HCT116 (cell line): Measurements from ENCODE around the gene ZNF497. TPM values are rescaled to one million over a fixed set of nuclear protein-coding genes. Genes with fewer than 3 reads are reported as not detected.

Source experiments
- ATAC-seq: fragments of 200-7000 bp; cut with Tn5 transposase; 2 replicates; pipeline ENCODE4 v1.9.1; 2020; ENCODE audit warnings: mild to moderate bottlenecking, moderate library complexity
- BruUV-seq: library from RNA; stranded (reverse); fragments of 400-500 nt; replicated peaks from 2 replicates; lab custom pipeline; 2021; lab: Mats Ljungman, UMichigan
- CTCF ChIA-PET: fragments of 300-600 bp; sonication (Branson Sonifier 250); formaldehyde crosslinking; loops from one replicate; lab custom pipeline; 2021; ENCODE audit warnings: antibody characterized with exemption; lab: Charles Lee
- POLR2A ChIA-PET: fragments of 300-600, 350-600 bp; sonication (Branson Sonifier 250); formaldehyde crosslinking; loops from one replicate; lab custom pipeline; 2021; ENCODE audit warnings: antibody characterized with exemption; lab: Charles Lee
- RAD21 ChIA-PET, 2 experiments: fragments of 300-600 bp; sonication (Branson Sonifier 250); formaldehyde crosslinking; loops; one replicate each; lab custom pipeline; 2023; ENCODE audit warnings: low total read pairs in 2 of 2; ENCODE audit not compliant: uncharacterized antibody in 2 of 2, unreplicated experiment in 2 of 2, low non-redundant PET in 1 of 2; lab: Charles Lee
- DNase-seq: peaks from one replicate; pipeline ENCODE4 v3.0.0-alpha.2; 2010; ENCODE audit warnings: low read depth, low spot score
- H2AFZ ChIP-seq: fragments of 200-600 bp; shearing (Covaris generic), sonication (generic); 2 replicates; pipeline ENCODE4 v1.6.1; 2017; ENCODE audit warnings: low read depth, mixed run types, mixed read lengths, antibody characterized with exemption, low read length; ENCODE audit not compliant: poor library complexity, severe bottlenecking
- H3K27ac ChIP-seq: 2 replicates; pipeline ENCODE4 v1.5.1; 2012; ENCODE audit warnings: low read depth, low read length
- H3K27me3 ChIP-seq: fragments of 200-600 bp; sonication (generic); 2 replicates; pipeline ENCODE4 v1.6.1; 2016; ENCODE audit warnings: mixed run types, low read length, mixed read lengths; ENCODE audit not compliant: insufficient read depth
- H3K36me3 ChIP-seq, 2 experiments: fragments of 200-500 bp in 1 of 2; fragments of 200-600 bp in 1 of 2; sonication (Bioruptor generic) in 1 of 2; sonication (generic) in 1 of 2; 2 replicates each; pipeline versions ENCODE4 v1.5.1 to v1.6.1; 2014 to 2016; ENCODE audit warnings: low read length in 2 of 2, inconsistent platforms in 1 of 2, mixed read lengths in 1 of 2, mixed run types in 1 of 2; ENCODE audit not compliant: insufficient read depth in 2 of 2, control insufficient read depth in 1 of 2
- H3K4me1 ChIP-seq, 2 experiments: fragments of 200-600 bp in 1 of 2; sonication (generic) in 1 of 2; 2 replicates each; pipeline versions ENCODE4 v1.5.1 to v1.6.1; 2012 to 2017; ENCODE audit warnings: low read length in 2 of 2, inconsistent platforms in 1 of 2, mild to moderate bottlenecking in 1 of 2, mixed read lengths in 1 of 2, mixed run types in 1 of 2, moderate library complexity in 1 of 2; ENCODE audit not compliant: insufficient read depth in 2 of 2, control insufficient read depth in 1 of 2
- H3K4me2 ChIP-seq: fragments of 200-600 bp; sonication (generic); 2 replicates; pipeline ENCODE4 v1.6.1; 2017; ENCODE audit warnings: mixed run types, low read length, mixed read lengths
- H3K4me3 ChIP-seq, 2 experiments: fragments of 200-600 bp in 1 of 2; sonication (generic) in 1 of 2; replicated peaks in 1 of 2; 2 replicates each; pipeline ENCODE4 v1.5.1; 2011 to 2016; ENCODE audit warnings: low read length in 2 of 2, control low read depth in 1 of 2, low read depth in 1 of 2, mild to moderate bottlenecking in 1 of 2, mixed read lengths in 1 of 2, mixed run types in 1 of 2
- H3K79me2 ChIP-seq: fragments of 200-600 bp; sonication (generic); 2 replicates; pipeline ENCODE4 v1.6.1; 2017; ENCODE audit warnings: mild to moderate bottlenecking, mixed run types, low read length, moderate library complexity, mixed read lengths; ENCODE audit not compliant: insufficient read depth
- H3K9ac ChIP-seq: fragments of 200-600 bp; sonication (generic); 2 replicates; pipeline ENCODE4 v1.6.1; 2016; ENCODE audit warnings: low read length, mixed read lengths
- H3K9me2 ChIP-seq: fragments of 200-600 bp; sonication (generic), shearing (Covaris generic); 2 replicates; pipeline ENCODE4 v1.6.1; 2017; ENCODE audit warnings: mixed run types, mild to moderate bottlenecking, moderate library complexity; ENCODE audit not compliant: insufficient read depth
- H3K9me3 ChIP-seq, 2 experiments: fragments of 200-500 bp in 1 of 2; fragments of 200-600 bp in 1 of 2; sonication (Bioruptor generic) in 1 of 2; sonication (generic) in 1 of 2; 2 replicates each; pipeline ENCODE4 v1.6.1; 2014 to 2017; ENCODE audit warnings: low read length in 2 of 2, mixed read lengths in 2 of 2, inconsistent platforms in 1 of 2, low read depth in 1 of 2, mild to moderate bottlenecking in 1 of 2, mixed run types in 1 of 2, moderate library complexity in 1 of 2; ENCODE audit not compliant: control insufficient read depth in 1 of 2, insufficient read depth in 1 of 2
- H4K20me1 ChIP-seq: fragments of 200-600 bp; sonication (generic), shearing (Covaris generic); 2 replicates; pipeline ENCODE4 v1.6.1; 2017; ENCODE audit warnings: mixed run types, mild to moderate bottlenecking, moderate library complexity; ENCODE audit not compliant: insufficient read depth
- CBX3 ChIP-seq: IDR thresholded peaks from 2 replicates; pipeline ENCODE4 v1.6.1; 2012; ENCODE audit warnings: low read depth
- CEBPB ChIP-seq: IDR thresholded peaks from 2 replicates; pipeline ENCODE4 v1.6.1; 2012; ENCODE audit warnings: low read depth
- EGR1 ChIP-seq: IDR thresholded peaks from 2 replicates; pipeline ENCODE4 v1.6.1; 2012; ENCODE audit warnings: low read depth
- ELF1 ChIP-seq: IDR thresholded peaks from 2 replicates; pipeline ENCODE4 v1.6.1; 2012; ENCODE audit warnings: low read depth, borderline replicate concordance
- EZH2phosphoT487 ChIP-seq: fragments of 200-600 bp; IDR thresholded peaks from 2 replicates; pipeline ENCODE4 v1.6.1; 2018; ENCODE audit warnings: antibody characterized with exemption, borderline replicate concordance
- FOSL1 ChIP-seq: IDR thresholded peaks from 2 replicates; pipeline ENCODE4 v1.6.1; 2012; ENCODE audit warnings: low read depth
- JUND ChIP-seq: IDR thresholded peaks from 2 replicates; pipeline ENCODE4 v1.6.1; 2012
- POLR2A ChIP-seq: IDR thresholded peaks from 2 replicates; pipeline ENCODE4 v1.7.0; 2011; ENCODE audit warnings: borderline replicate concordance; ENCODE audit not compliant: insufficient read depth, insufficient read length; ENCODE audit errors: extremely low read depth
- RAD21 ChIP-seq: IDR thresholded peaks from 2 replicates; pipeline ENCODE4 v1.6.1; 2012; ENCODE audit warnings: low read depth, mild to moderate bottlenecking
- SP1 ChIP-seq: IDR thresholded peaks from 2 replicates; pipeline ENCODE4 v1.6.1; 2012; ENCODE audit warnings: low read depth
- TCF7L2 ChIP-seq: IDR thresholded peaks from 2 replicates; pipeline ENCODE4 v1.7.0; 2011; ENCODE audit warnings: borderline replicate concordance, inconsistent platforms; ENCODE audit not compliant: insufficient read depth, insufficient read length; ENCODE audit errors: extremely low read depth
- YY1 ChIP-seq: IDR thresholded peaks from 2 replicates; pipeline ENCODE4 v1.6.1; 2011; ENCODE audit warnings: low read length, low read depth, moderate library complexity, mild to moderate bottlenecking; ENCODE audit not compliant: insufficient replicate concordance; ENCODE audit errors: extremely low read depth
- ZNF274 ChIP-seq: fragments of 200-500 bp; sonication (Bioruptor generic); IDR thresholded peaks from 2 replicates; pipeline ENCODE4 v1.6.1; 2014; ENCODE audit warnings: mild to moderate bottlenecking, low read depth, low read length, inconsistent platforms
- intact Hi-C: fragments of 100-400 bp; cut with micrococcal nuclease; formaldehyde crosslinking; loops from 2 replicates; pipeline ENCODE4 v1.10.0; 2022
- total RNA-seq: library from RNA; stranded (reverse); gene quantifications from one replicate; pipeline ENCODE4 v1.2.1, GENCODE V29; 2021; ENCODE audit not compliant: unreplicated experiment
- TF ChIP-seq, protein P1 (sequence below): IDR thresholded peaks from 2 replicates; pipeline ENCODE4 v1.6.1; 2012
- TF ChIP-seq, protein P2 (sequence below): IDR thresholded peaks from 2 replicates; pipeline ENCODE4 v1.6.1; 2011; ENCODE audit warnings: mild to moderate bottlenecking, low read length, moderate library complexity; ENCODE audit not compliant: insufficient replicate concordance; ENCODE audit errors: extremely low read depth
- TF ChIP-seq, protein P3 (sequence below): IDR thresholded peaks from 2 replicates; pipeline ENCODE4 v1.6.1; 2012; ENCODE audit warnings: low read depth

Gene ZNF497
- total RNA-seq, 1 experiment from 2014 or later: 5.1 TPM

DNA sequence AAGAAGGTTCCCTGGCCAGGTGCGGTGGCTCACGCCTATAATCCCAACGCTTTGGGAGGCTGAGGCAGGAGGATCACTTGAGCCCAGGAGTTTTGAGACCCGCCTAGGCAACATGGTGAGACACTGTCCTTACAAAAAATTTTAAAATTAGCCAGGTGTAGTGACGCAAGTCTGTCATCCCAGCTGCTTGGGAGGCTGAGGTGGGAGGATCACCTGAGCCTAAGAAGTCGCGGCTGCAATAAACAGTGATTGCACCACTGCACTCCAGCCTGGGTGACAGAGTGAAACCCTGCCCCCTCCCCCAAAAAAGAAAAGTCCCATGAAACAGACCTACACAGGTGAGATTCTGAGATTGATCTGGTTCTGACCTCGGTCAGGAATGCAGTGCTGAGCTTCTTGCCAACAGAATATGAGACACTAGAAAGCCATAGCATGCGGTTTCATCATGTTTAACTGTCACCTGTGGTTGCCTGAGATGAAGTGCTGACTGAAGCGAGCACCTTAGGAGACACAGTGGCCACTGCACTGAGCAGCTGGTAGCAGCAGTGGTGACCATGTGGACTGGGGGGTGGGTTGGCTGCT, 7.2 kb downstream of the ZNF497 start:
- Histone ChIP-seq H3K36me3 (no peaks in the 10 kb centered on the region), H3K4me3 (no peak overlapping the region), H3K4me1 (no peaks in the 10 kb centered on the region), H3K79me2 (no peaks in the 10 kb centered on the region), H2AFZ (no peak overlapping the region), H3K27me3 (no peaks in the 10 kb centered on the region), H3K9me2 (no peaks in the 10 kb centered on the region), H4K20me1 (no peaks in the 10 kb centered on the region), H3K4me2 (no peak overlapping the region), H3K27ac (no peak overlapping the region), H3K9ac (no peak overlapping the region), H3K9me3 (no peaks in the 10 kb centered on the region)
- ATAC-seq (no peak), DNase-seq (no peak)
- POLR2A ChIA-PET: interaction anchor here (1.9 kb wide), 1 partner anchor 7 kb away, joined by 6 read pairs; the partner anchor contains the start of gene ZNF497
- BruUV-seq: no TSS peak
- RAD21 ChIA-PET: no interaction called here
- CTCF ChIA-PET: no interaction called here
- intact Hi-C loops: no loop called here
- TF ChIP-seq ZNF274 (no peak), CEBPB (no peak), CBX3 (no peak), ELF1 (no peak), FOSL1 (no peak), YY1 (no peak), JUND (no peak), SP1 (no peak), EZH2phosphoT487 (no peak), EGR1 (no peak), RAD21 (no peak), TCF7L2 (no peak), POLR2A (no peak)
- TF ChIP-seq, protein P1, sequence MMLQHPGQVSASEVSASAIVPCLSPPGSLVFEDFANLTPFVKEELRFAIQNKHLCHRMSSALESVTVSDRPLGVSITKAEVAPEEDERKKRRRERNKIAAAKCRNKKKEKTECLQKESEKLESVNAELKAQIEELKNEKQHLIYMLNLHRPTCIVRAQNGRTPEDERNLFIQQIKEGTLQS: no peak
- TF ChIP-seq, protein P2, sequence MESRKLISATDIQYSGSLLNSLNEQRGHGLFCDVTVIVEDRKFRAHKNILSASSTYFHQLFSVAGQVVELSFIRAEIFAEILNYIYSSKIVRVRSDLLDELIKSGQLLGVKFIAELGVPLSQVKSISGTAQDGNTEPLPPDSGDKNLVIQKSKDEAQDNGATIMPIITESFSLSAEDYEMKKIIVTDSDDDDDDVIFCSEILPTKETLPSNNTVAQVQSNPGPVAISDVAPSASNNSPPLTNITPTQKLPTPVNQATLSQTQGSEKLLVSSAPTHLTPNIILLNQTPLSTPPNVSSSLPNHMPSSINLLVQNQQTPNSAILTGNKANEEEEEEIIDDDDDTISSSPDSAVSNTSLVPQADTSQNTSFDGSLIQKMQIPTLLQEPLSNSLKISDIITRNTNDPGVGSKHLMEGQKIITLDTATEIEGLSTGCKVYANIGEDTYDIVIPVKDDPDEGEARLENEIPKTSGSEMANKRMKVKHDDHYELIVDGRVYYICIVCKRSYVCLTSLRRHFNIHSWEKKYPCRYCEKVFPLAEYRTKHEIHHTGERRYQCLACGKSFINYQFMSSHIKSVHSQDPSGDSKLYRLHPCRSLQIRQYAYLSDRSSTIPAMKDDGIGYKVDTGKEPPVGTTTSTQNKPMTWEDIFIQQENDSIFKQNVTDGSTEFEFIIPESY: no peak
- TF ChIP-seq, protein P3, sequence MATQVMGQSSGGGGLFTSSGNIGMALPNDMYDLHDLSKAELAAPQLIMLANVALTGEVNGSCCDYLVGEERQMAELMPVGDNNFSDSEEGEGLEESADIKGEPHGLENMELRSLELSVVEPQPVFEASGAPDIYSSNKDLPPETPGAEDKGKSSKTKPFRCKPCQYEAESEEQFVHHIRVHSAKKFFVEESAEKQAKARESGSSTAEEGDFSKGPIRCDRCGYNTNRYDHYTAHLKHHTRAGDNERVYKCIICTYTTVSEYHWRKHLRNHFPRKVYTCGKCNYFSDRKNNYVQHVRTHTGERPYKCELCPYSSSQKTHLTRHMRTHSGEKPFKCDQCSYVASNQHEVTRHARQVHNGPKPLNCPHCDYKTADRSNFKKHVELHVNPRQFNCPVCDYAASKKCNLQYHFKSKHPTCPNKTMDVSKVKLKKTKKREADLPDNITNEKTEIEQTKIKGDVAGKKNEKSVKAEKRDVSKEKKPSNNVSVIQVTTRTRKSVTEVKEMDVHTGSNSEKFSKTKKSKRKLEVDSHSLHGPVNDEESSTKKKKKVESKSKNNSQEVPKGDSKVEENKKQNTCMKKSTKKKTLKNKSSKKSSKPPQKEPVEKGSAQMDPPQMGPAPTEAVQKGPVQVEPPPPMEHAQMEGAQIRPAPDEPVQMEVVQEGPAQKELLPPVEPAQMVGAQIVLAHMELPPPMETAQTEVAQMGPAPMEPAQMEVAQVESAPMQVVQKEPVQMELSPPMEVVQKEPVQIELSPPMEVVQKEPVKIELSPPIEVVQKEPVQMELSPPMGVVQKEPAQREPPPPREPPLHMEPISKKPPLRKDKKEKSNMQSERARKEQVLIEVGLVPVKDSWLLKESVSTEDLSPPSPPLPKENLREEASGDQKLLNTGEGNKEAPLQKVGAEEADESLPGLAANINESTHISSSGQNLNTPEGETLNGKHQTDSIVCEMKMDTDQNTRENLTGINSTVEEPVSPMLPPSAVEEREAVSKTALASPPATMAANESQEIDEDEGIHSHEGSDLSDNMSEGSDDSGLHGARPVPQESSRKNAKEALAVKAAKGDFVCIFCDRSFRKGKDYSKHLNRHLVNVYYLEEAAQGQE: no peak
